Activated T-helper 17 cell treated with anti-CD3 and anti-CD28 coated beads, Interleukin-2, amount 50 U/mL, for 72 hours (primary cell): Measurements from ENCODE around the gene PHF5A. TPM values are rescaled to one million over a fixed set of nuclear protein-coding genes. Genes with fewer than 3 reads are reported as not detected.

Experiments used
- ATAC-seq: fragments of 150-1000 bp; cut with Tn5 transposase; replicated peaks from 2 replicates; pipeline ENCODE4 v1.10.0; 2021; ENCODE audit warnings: mild to moderate bottlenecking, moderate library complexity
- H3K27ac Mint-ChIP-seq: one replicate; pipeline ENCODE4 v1.8.0; 2022; ENCODE audit warnings: mixed read lengths
- H3K27me3 Mint-ChIP-seq: one replicate; pipeline ENCODE4 v1.8.0; 2022; ENCODE audit warnings: mixed read lengths
- H3K36me3 Mint-ChIP-seq: one replicate; pipeline ENCODE4 v1.8.0; 2022; ENCODE audit warnings: low read depth, mild to moderate bottlenecking, mixed read lengths
- H3K4me1 Mint-ChIP-seq: one replicate; pipeline ENCODE4 v1.8.0; 2022; ENCODE audit warnings: mixed read lengths
- H3K4me3 Mint-ChIP-seq: one replicate; pipeline ENCODE4 v1.8.0; 2022; ENCODE audit warnings: mild to moderate bottlenecking, mixed read lengths
- H3K9me3 Mint-ChIP-seq: one replicate; pipeline ENCODE4 v1.8.0; 2022; ENCODE audit warnings: mixed read lengths
- total RNA-seq, 2 donors: library from RNA; stranded (reverse); gene quantifications; one replicate each; pipeline ENCODE4 v1.2.3, GENCODE V29; 2022

The PHF5A gene
- total RNA-seq, 2 donors from 2014 or later = 34.3 to 92.0 TPM

DNA sequence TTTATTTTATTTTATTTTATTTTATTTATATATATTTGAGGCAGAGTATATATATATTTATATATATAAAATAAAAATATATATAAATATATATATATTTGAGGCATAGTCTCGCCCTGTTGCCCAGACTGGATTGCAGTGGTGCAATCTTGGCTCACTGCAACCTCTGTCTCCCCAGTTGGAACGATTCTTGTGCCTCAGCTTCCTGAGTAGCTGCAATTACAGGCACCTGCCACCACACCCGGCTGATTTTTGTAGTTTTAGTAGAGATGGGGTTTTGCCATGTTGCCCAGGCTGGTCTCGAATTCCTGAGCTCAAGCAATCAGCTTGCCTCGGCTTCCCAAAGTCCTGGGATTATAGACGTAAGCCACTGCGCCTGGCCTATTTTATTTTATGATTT is 31.8 kb upstream of the PHF5A start:
- Mint-ChIP-seq H3K27ac (no peak overlapping the region), H3K9me3 (no peaks in the 10 kb centered on the region), H3K4me3 (no peak overlapping the region), H3K27me3 (no peaks in the 10 kb centered on the region), H3K36me3 (peaks cover 63% of the 10 kb centered on the region), H3K4me1 (no peaks in the 10 kb centered on the region)
- ATAC-seq = no peak

DNA sequence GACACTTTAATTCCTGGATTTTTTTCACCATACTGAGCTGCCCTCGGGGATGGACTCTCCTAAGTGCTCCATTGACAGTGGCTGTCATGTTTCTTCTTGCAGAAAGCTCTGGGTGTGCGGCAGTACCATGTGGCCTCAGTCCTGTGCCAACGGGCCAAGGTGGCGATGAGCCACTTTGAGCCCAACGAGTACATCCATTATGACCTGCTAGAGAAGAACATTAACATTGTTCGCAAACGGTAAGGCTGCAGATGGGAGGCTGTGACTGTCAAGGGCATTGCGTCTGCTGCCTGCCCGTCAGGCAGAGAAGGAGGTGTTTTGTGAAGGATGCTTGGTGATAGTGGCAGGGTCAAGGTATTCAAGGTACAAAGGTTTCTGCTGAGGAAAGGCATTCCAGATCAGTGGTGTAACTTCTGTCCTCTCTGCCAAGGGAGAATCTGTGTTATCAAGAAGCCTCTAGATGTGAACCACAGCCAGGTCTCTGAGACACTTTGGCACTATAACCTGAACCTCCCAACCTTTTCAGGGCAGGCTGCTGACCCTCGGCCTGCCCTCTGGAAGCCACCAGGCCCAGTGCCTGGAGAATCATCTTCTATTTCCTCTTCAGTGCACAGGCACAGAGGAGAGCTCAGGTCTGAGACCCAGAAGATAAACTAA is 31.3 kb upstream of the PHF5A start:
- no peak overlapping the region for H3K4me3 Mint-ChIP-seq
- no peaks in the 10 kb centered on the region for H3K27me3 Mint-ChIP-seq
- H3K4me1 Mint-ChIP-seq = no peaks in the 10 kb centered on the region
- H3K27ac Mint-ChIP-seq = peak overlapping the region; percentile 58
- no peak for ATAC-seq
- H3K36me3 Mint-ChIP-seq = peaks cover 60% of the 10 kb centered on the region
- no peaks in the 10 kb centered on the region for H3K9me3 Mint-ChIP-seq

DNA sequence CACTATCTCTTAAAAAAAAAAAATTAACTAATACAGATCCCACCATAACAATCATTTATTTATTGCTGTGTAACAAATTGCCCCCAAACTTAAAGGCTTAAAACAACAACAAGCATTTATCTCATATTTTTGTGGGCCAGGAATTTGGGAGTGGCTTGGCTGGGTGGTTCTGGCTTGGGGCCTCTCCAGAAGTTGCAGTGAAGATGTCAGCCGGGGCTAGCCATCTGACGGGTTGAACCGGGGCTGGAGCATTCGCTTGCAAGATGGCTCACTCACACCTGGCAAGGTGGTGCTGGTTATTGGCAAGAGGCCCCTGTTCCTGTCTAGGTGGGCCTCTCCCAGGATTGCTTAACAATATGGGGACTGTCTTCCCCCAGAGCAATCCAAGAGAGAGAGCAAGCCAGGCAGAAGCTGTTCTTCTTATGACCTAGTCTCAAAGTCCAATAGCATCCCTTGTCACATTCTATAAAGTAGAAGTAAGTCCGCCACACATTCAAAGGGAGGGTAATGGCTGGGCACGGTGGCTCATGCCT is 29.9 kb upstream of the PHF5A start:
- no peak overlapping the region for H3K4me3 Mint-ChIP-seq
- H3K27me3 Mint-ChIP-seq = no peaks in the 10 kb centered on the region
- H3K9me3 Mint-ChIP-seq = no peaks in the 10 kb centered on the region
- no peaks in the 10 kb centered on the region for H3K4me1 Mint-ChIP-seq
- H3K36me3 Mint-ChIP-seq = peaks cover 46% of the 10 kb centered on the region
- ATAC-seq = no peak
- H3K27ac Mint-ChIP-seq = no peak overlapping the region

DNA sequence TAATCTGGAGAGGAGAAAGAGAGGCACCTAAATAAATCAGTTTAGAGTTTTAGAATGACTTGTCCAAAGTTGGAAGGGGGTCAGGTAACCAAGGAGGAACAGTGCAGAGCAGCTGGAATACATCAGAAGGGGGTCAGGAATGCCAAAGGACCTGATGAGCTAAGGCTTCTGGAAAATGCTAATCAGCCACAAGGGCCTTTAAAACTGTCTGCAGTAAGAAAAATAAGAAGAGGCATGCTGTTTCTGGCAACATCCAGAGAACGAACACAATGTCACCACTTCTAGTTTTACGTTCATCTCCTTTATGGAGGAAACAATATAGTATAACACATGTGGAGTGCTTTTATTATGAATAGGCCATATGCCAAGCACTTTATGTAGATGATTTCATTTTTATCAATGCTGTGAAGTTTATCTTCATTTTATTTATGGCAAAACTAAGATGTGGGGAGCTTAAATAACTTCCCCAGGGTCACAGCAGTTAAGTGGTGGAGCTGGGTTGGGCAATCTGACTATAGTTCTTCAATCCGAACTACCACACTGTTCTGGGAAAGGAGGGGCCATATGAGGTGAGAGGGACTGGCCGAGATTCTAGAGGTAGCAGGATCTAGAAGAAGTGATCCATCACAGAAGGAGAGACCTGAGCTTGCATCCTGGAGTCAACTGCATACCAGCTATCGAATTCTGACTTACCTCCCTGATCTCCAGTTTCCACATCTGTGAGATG is 23.0 kb upstream of the PHF5A start:
- no peak for ATAC-seq
- Mint-ChIP-seq H3K4me3 (no peak overlapping the region), H3K4me1 (peaks cover 4% of the 10 kb centered on the region), H3K36me3 (no peaks in the 10 kb centered on the region), H3K9me3 (no peaks in the 10 kb centered on the region), H3K27ac (peak overlapping the region; percentile 24), H3K27me3 (no peaks in the 10 kb centered on the region)

DNA sequence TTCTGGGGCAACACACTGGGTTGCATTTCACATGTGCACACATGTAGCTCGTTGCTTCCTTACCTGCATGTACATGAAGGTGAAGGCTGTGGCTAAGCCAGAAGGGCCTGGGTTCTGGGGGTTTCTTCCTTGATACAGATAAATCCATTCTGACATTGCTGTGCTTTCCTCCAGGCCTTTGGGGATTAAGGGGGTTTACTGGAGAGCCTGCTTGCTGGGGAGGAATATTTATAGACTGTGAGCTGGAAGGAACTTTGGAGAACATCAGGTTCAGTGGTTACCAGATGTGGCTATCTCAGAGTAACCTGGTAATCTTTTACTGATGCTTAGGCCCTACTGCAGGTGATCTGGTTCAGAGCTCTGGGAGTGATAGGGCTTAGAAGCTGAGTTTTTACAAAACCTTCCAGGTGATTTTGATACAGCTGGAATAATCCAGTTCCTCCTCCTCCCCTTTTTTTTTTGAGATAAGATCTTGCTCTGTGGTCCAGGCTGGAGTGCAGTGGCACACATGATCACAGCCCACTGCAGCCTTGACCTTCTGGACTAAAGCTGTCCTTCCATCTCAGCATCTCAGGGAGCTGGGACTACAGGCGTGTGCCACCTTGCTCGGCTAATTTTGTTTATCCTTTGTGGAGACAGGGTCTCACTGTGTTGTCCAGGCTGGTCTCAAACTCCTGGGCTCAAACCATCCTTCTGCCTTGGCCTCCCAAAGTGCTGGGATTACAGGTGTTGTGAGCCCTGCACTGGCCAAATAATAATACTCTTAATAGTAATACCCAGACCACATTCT is 20.3 kb upstream of the PHF5A start:
- Mint-ChIP-seq H3K36me3 (peaks cover 5% of the 10 kb centered on the region), H3K4me3 (no peak overlapping the region), H3K27ac (no peak overlapping the region), H3K9me3 (no peaks in the 10 kb centered on the region), H3K27me3 (no peaks in the 10 kb centered on the region), H3K4me1 (peaks cover 9% of the 10 kb centered on the region)
- ATAC-seq = no peak

DNA sequence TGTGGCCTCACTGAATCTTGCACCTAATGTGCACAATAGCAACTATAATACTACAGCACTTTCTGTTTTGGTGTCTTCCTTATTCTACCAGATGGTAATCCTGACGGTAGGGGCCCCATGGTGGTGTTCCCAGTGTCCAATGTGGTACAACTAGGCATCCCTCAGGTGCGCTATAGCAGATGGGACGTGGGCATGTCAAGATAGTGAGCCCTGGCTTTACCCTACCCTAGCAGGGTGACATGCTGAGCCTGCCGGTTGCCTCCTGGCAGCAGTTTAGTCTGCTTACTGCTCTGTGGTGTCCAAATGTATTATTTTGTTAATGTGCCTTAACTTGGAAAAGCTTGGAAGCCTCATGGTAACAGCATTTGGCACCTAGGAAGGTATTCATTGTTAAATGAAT is 19.6 kb upstream of the PHF5A start:
- Mint-ChIP-seq H3K36me3 (peaks cover 5% of the 10 kb centered on the region), H3K27me3 (no peaks in the 10 kb centered on the region), H3K27ac (peak overlapping the region; percentile 44), H3K4me3 (no peak overlapping the region), H3K9me3 (no peaks in the 10 kb centered on the region), H3K4me1 (peaks cover 9% of the 10 kb centered on the region)
- ATAC-seq = no peak

DNA sequence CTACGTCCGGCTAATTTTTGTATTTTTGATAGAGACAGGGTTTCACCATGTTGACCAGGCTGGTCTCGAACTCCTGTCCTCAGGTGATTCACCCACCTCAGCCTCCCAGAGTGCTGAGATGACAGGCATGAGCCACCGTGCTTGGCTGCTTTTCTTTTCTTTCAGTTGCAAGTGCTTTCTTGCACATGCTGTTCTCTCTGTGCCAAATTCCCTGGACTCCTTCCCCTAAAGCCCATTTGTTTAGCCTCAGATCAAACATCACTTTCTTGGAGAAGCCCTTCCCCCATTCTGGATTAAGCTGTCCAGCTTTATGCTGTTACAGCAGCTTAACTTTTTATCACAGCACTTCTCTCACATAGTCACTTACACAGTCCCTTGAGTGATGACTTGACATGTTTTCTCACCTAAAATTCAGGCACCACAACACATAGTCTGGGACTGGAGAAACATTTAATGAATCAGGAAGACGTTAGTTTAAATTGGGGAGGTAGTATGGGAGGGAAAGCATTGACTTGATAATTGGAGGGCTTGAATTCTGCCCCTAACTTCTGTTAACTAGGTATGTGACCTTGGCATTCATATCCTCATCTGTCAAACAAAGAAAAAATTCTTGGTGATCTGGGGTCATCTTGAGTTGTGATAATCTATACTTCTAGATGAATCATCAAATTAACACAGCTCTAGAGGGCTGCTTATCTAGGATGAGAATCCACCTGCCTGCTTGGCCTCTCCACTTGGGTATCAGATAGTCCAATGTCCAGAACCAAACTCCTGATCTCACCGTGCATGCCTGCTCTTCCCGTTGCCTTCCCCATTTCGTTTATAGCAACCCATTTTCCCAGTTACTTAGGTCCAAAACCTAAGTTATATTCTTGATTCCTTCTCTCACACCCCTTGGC is 18.8 kb upstream of the PHF5A start:
- Mint-ChIP-seq H3K36me3 (peaks cover 5% of the 10 kb centered on the region), H3K4me1 (peaks cover 15% of the 10 kb centered on the region), H3K9me3 (no peaks in the 10 kb centered on the region), H3K27ac (peak overlapping the region; percentile 44), H3K27me3 (no peaks in the 10 kb centered on the region), H3K4me3 (no peak overlapping the region)
- ATAC-seq = no peak

DNA sequence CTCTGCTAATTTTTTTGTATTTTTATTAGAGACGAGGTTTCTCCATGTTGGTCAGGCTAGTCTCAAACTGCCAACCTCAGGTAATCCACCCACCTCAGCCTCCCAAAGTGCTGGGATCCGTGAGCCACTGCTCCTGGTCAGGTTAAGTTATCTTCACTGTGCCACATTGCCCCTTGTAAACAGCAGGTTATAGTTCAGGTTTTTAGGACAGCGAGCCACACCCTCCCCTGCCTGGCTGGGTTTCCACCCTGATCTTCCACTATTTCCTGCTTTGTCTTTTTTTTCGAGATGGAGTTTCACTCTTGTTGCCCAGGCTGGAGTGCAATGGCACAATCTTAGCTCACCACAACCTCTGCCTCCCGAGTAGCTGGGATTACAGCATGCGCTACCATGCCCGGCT is 16.5 kb upstream of the PHF5A start:
- no peak for ATAC-seq
- H3K36me3 Mint-ChIP-seq = peaks cover 5% of the 10 kb centered on the region

DNA sequence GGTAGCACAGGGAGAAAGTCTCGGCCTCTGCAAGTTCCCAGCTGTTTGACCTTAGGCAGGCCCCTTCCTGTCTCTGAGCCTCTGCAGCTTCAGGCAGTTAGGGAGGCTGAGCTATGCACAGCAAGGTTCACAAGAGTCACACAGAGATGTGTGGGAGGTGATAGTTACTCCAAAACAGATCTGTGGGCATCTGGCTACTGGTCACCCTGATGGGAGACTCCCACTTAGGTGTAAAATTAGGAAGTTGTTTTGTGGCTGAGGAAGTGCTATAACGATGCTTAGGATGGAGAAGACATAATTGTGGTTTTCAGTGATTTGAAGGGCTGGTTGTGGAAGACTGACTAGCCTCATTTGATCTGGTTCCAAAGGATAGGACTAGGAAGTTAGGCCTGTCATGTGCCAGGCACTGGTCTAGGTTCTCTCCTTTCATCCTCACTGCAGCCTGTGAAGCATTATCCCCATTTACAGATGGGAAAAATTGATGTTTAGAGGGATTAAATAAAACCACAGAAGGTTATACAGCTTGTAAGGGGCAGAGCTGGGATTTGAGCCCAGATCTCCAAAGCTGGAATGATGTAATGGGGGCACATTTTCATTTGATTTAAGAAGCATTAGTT is 13.9 kb upstream of the PHF5A start:
- H3K4me3 Mint-ChIP-seq = no peak overlapping the region
- H3K27ac Mint-ChIP-seq = peak overlapping the region; percentile 84
- ATAC-seq = no peak
- peaks cover 14% of the 10 kb centered on the region for H3K36me3 Mint-ChIP-seq
- H3K9me3 Mint-ChIP-seq = no peaks in the 10 kb centered on the region
- H3K4me1 Mint-ChIP-seq = peaks cover 22% of the 10 kb centered on the region
- H3K27me3 Mint-ChIP-seq = no peaks in the 10 kb centered on the region

More for the DNA sequence above, 16.5 kb upstream of the PHF5A start:
- H3K27ac Mint-ChIP-seq = no peak overlapping the region
- no peak overlapping the region for H3K4me3 Mint-ChIP-seq
- no peaks in the 10 kb centered on the region for H3K9me3 Mint-ChIP-seq
- H3K4me1 Mint-ChIP-seq = peaks cover 18% of the 10 kb centered on the region
- no peaks in the 10 kb centered on the region for H3K27me3 Mint-ChIP-seq

DNA sequence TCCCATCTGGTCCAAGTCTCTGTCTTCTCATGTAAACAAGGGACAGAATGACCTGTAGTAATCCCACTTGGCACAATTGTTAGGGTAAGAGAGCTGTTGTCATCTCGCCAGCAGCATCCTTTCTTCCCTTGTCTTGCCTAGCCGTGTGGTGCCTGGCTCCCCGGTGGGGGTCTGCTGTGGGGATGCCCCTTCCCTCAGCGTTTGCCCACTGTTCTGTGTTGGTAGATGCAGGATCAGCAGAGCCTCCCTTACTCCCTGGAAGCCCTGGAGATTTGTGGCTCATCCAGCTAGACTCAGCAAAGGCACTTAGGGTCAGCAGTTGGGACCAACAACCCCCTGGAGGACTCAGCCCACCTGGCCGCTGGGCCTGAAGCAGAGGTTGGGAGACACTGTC is 13.4 kb upstream of the PHF5A start:
- peaks cover 18% of the 10 kb centered on the region for H3K4me1 Mint-ChIP-seq
- no peak for ATAC-seq
- H3K36me3 Mint-ChIP-seq = peaks cover 14% of the 10 kb centered on the region
- peak overlapping the region; percentile 84 for H3K27ac Mint-ChIP-seq
- no peak overlapping the region for H3K4me3 Mint-ChIP-seq
- no peaks in the 10 kb centered on the region for H3K27me3 Mint-ChIP-seq
- no peaks in the 10 kb centered on the region for H3K9me3 Mint-ChIP-seq

DNA sequence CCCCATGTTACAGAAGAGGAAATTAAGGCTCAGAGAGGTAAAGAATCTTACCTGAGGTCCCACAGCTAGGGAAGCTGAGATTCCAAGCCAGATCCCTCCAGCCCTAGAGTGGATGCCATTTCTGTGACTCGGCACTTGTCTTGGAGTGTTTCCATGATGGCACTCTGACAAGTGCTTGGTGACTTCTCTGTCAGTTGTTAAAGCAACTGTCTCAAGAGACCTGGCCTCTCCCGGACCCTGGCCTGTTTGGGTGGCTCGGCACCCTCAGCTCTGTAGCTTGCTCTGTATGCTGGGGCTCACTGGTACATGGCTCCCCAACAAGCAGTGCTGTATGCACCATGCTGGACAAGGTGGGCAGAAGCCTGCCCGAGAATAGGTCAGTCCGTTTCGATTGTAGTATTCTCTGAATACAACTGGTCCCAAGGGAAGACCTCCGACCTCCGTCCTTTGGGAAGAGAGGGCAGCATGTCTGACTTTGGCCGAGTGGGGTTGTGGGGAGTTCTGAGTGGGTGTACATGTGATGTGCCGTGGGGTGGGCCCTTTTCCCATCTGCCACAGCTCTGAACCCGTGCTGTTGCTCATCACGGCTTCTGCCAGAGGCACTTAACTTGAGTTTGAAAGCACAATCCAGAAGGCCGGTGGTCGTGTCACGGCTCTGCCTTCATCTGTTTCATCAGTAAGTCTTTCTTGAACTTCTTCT is 12.8 kb upstream of the PHF5A start:
- Mint-ChIP-seq H3K27ac (peak overlapping the region; percentile 84), H3K27me3 (no peaks in the 10 kb centered on the region), H3K4me1 (peaks cover 18% of the 10 kb centered on the region), H3K36me3 (peaks cover 14% of the 10 kb centered on the region), H3K4me3 (no peak overlapping the region), H3K9me3 (no peaks in the 10 kb centered on the region)
- ATAC-seq = no peak

DNA sequence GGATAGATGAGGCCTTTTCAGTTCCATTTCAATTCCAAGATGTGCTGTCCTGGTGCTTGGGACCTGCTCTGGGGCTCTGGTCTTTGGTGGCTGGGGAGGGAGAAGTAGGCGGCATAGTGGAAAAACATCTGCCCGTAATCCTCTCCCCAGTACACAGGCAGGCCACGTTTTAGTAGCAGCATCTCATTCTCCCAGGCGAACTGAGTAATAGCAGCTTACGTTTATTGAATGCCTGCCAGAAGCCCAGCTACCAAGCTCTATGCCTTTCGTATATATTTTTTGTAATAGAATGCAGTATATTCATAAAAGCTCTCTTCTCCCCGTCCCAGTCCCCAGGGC is 11.9 kb upstream of the PHF5A start:
- Mint-ChIP-seq H3K36me3 (peaks cover 9% of the 10 kb centered on the region), H3K4me3 (no peak overlapping the region), H3K27me3 (no peaks in the 10 kb centered on the region), H3K27ac (peak overlapping the region; percentile 79), H3K4me1 (peaks cover 13% of the 10 kb centered on the region), H3K9me3 (no peaks in the 10 kb centered on the region)
- no peak for ATAC-seq

DNA sequence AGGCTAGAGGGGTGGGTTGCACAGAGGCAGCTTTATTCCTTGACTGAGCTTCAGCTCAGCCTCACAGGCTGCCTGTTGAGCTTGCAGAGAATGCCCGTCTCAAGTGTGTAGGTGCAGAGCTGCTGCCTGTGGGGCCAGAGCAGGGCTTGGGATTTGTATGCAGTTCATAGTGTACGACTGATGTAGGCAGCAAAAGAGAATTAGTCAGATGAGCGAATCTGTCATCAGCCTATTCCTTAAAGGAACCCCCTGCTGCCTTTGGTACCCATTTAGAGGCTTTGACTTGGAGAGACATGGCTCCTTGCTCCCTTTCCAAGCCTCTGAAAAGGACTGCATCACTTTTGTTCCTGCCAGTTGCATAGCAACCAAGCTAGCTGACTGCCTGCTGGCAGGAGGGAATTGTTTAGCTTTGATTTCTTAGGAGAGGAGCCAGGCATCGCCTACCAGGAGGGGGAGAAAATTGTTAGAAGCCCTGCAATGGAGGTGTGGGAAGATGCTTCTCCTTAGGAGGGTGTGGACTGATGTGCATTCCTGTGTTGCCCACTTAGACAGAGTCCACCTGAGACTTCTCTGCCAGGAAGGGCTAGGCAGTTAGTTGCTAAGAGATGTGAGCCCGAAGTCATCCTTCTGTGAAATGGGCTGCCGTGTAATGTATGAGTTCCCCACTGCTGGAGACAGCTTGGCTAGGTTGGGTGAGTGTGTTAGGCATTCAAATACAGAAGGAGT is 11.3 kb upstream of the PHF5A start:
- no peak for ATAC-seq
- Mint-ChIP-seq H3K9me3 (no peaks in the 10 kb centered on the region), H3K27me3 (no peaks in the 10 kb centered on the region), H3K4me3 (no peak overlapping the region), H3K27ac (peak overlapping the region; percentile 79), H3K4me1 (peaks cover 13% of the 10 kb centered on the region), H3K36me3 (peaks cover 9% of the 10 kb centered on the region)
